ENCODE results near the gene CCND2.

DNA sequence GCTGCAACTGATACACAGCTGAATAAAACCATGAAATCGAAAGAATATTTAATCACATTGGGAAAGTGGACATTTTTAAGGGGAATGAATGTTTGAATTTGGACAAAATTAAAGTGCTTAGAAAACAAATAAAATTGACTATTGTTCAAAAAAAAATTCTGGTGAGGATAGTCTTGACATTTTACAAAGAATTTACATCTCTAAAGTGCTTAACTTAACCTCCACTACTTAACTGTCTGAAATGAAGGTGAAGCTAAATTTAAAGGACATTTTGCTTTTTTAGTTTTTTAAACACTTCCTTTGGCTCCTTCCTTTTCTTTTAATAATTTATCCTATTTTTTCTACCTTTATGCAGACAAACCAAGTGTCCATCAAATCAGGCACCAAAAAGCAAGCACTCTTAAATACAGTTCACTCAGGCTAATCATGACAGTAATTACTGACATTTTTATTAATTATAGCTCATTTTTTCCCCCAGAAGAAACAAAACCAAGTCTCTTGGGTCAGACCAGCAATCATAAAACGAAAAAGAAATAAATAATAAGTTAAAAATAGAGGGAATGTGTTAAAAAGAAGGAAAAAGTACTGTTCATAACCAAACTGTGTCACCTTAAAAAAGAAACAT, 5.7 kb upstream of the CCND2 start:
- TF ChIP-seq, protein P1, sequence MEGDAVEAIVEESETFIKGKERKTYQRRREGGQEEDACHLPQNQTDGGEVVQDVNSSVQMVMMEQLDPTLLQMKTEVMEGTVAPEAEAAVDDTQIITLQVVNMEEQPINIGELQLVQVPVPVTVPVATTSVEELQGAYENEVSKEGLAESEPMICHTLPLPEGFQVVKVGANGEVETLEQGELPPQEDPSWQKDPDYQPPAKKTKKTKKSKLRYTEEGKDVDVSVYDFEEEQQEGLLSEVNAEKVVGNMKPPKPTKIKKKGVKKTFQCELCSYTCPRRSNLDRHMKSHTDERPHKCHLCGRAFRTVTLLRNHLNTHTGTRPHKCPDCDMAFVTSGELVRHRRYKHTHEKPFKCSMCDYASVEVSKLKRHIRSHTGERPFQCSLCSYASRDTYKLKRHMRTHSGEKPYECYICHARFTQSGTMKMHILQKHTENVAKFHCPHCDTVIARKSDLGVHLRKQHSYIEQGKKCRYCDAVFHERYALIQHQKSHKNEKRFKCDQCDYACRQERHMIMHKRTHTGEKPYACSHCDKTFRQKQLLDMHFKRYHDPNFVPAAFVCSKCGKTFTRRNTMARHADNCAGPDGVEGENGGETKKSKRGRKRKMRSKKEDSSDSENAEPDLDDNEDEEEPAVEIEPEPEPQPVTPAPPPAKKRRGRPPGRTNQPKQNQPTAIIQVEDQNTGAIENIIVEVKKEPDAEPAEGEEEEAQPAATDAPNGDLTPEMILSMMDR (conservative IDR thresholded peaks at IDR 0.05): no peak
- TF ChIP-seq EZH2 (IDR thresholded peaks at IDR 0.05; ENCODE audit: low read depth): no peak
